ENCODE data around the gene RNF14. TPM values are rescaled to one million over a fixed set of nuclear protein-coding genes. Genes with fewer than 3 reads are reported as not detected.

RNF14 gene
- polyA plus RNA-seq, 1 of the 3 experiments (the other 2 are of a cell fraction) = 24.5 TPM

DNA sequence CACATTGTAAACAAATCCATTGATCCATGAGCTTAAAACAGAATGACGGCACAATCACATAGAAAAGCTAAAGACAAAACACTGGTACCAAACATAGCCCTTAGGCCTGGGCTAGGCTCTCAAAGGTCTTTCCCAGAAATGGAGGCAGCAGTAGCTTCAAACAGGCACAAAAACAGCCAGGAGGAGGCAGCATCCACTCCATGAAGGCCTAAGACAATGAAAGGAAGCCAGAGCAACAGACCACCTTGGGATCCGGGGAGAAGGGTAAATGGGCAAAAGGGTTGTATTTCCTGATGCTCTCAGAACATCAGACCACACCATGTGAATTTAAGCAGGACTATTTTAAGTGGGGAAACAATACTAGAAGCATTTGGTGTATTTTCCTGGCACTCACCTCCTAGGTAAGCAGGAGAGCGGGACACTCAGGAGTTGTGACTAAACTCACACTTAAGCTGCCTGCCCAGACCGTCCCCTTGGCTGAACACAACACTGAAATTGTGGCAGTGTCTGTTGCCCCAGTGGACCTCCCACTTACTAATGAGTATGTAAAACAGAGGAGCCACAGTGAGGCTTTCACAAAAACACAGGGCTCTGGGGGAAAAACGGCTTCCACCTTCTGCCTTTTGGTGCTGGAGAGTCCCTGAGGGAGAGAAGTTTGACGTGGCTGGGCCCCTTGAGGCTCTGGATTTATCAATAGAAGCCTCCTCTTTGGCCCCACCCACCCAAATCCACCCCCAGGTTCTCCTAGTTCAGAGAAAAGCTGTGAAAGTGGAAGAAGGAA is 32.0 kb downstream of the RNF14 start:
- POLR2A ChIA-PET = no interaction called here
- no peak for DNase-seq
- H3K79me2 ChIP-seq (ENCODE audit: insufficient read depth) = no peaks in the 10 kb centered on the region
- H3K4me2 ChIP-seq = no peak overlapping the region
- peaks cover 7% of the 10 kb centered on the region for H3F3A ChIP-seq (replicated peaks; ENCODE audit: insufficient read depth)
- no peaks in the 10 kb centered on the region for H4K20me1 ChIP-seq (ENCODE audit: insufficient read depth)
- no peak overlapping the region for H3K9ac ChIP-seq
- H3K9me2 ChIP-seq = no peaks in the 10 kb centered on the region
- CTCF ChIA-PET = interaction anchor here (0.7 to 3.7 kb wide), 8 partner anchors 9 to 146 kb away, joined by 3 to 34 read pairs (median 4); partner anchors contain the start of gene GNPDA1
- H3K36me3 ChIP-seq (replicated peaks in 1 of 2; ENCODE audit: control insufficient read depth in 1 of 2, insufficient read depth in 2 of 2, low read length in 1 of 2) = peaks cover 33 to 64% of the 10 kb centered on the region in 2 experiments
- H3K9me3 ChIP-seq = no peaks in the 10 kb centered on the region
- H3K27ac ChIP-seq (ENCODE audit: low read depth in 2 of 2, low read length in 1 of 2) = peak overlapping the region in 1 of 2 experiments; percentile 20; a peak in 1 of 4 replicates
- H2AFZ ChIP-seq (ENCODE audit: low read depth) = no peak overlapping the region
- peaks cover 0 to 4% of the 10 kb centered on the region in 2 experiments; a peak in 1 of 4 replicates for H3K4me1 ChIP-seq (ENCODE audit: control insufficient read depth in 1 of 2, insufficient read depth in 2 of 2, low read depth in 1 of 2, low read length in 1 of 2)
- H3K4me3 ChIP-seq (ENCODE audit: low read depth in 2 of 2, low read length in 1 of 2) = no peak overlapping the region
- H3K27me3 ChIP-seq (ENCODE audit: insufficient read depth) = no peaks in the 10 kb centered on the region
- 86% methylated on average over 6 of the region's 6 CpGs for WGBS (ENCODE audit: low lambda C conversion rate)
- peak; percentile 43 for TF ChIP-seq RAD21 (IDR thresholded peaks at IDR 0.05; ENCODE audit: low read length)
- no peak for TF ChIP-seq POLR2AphosphoS5 (IDR thresholded peaks at IDR 0.05; ENCODE audit: low read depth, low read length)
- peak; percentile 50 for TF ChIP-seq CTCF (IDR thresholded peaks at IDR 0.05)

GRCh38 chr5:142003266-142003800 is 34.4 kb downstream of the RNF14 start:
- no peak for DNase-seq
- TF ChIP-seq FOXM1 (IDR thresholded peaks at IDR 0.05; ENCODE audit: low read depth) (no peak), GATA2 (CRISPR knock-in tag; IDR thresholded peaks at IDR 0.05) (no peak), MXI1 (IDR thresholded peaks at IDR 0.05; ENCODE audit: low read depth, low read length) (no peak), RXRA (IDR thresholded peaks at IDR 0.05; ENCODE audit: borderline replicate concordance, low read depth) (no peak)
- peaks cover 0 to 4% of the 10 kb centered on the region in 2 experiments; a peak in 1 of 4 replicates for H3K4me1 ChIP-seq (ENCODE audit: control insufficient read depth in 1 of 2, insufficient read depth in 2 of 2, low read depth in 1 of 2, low read length in 1 of 2)
- no peak overlapping the region for H2AFZ ChIP-seq (ENCODE audit: low read depth)
- H3K36me3 ChIP-seq (replicated peaks in 1 of 2; ENCODE audit: control insufficient read depth in 1 of 2, insufficient read depth in 2 of 2, low read length in 1 of 2) = peaks cover 31 to 67% of the 10 kb centered on the region in 2 experiments
- CTCF ChIA-PET = interaction anchor here (0.8 to 3.7 kb wide), 5 partner anchors 10 to 546 kb away, joined by 3 to 34 read pairs (median 4); partner anchors contain the start of gene GNPDA1
- H3K27ac ChIP-seq (ENCODE audit: low read depth in 2 of 2, low read length in 1 of 2) = peak overlapping the region in 1 of 2 experiments; percentile 11; a peak in 1 of 4 replicates
- no peaks in the 10 kb centered on the region for H3K9me3 ChIP-seq
- no peak overlapping the region for H3K4me3 ChIP-seq (ENCODE audit: low read depth in 2 of 2, low read length in 1 of 2)
- no peaks in the 10 kb centered on the region for H3K9me2 ChIP-seq
- no peaks in the 10 kb centered on the region for H4K20me1 ChIP-seq (ENCODE audit: insufficient read depth)
- POLR2A ChIA-PET = interaction anchor here (0.7 kb wide), 1 partner anchor 9 kb away, joined by 3 read pairs; the partner anchor contains the start of gene GNPDA1
- no peaks in the 10 kb centered on the region for H3K79me2 ChIP-seq (ENCODE audit: insufficient read depth)
- WGBS (ENCODE audit: low lambda C conversion rate) = 84% methylated on average over 2 of the region's 2 CpGs
- H3K9ac ChIP-seq = no peak overlapping the region
- H3K27me3 ChIP-seq (ENCODE audit: insufficient read depth) = no peaks in the 10 kb centered on the region
- no peak overlapping the region for H3K4me2 ChIP-seq
- peaks cover 7% of the 10 kb centered on the region for H3F3A ChIP-seq (replicated peaks; ENCODE audit: insufficient read depth)

Measured in SK-N-SH (cell line).